HepG2 (cell line): Measurements from ENCODE around the gene PRKAG1. TPM values are rescaled to one million over a fixed set of nuclear protein-coding genes. Genes with fewer than 3 reads are reported as not detected.

ENCODE experiments used
- CHD4 ChIP-seq: fragments of 200-600 bp; sonication (generic); IDR thresholded peaks from 2 replicates; pipeline ENCODE4 v1.7.0; 2017; ENCODE audit warnings: mild to moderate bottlenecking, low read length, borderline replicate concordance
- HNF1B ChIP-seq: sonication (generic); formaldehyde crosslinking; IDR thresholded peaks from 2 replicates; pipeline ENCODE4 v1.5.1; 2020; ENCODE audit warnings: mild to moderate bottlenecking, moderate library complexity, missing genetic modification reagents
- KMT2A ChIP-seq: sonication (generic); formaldehyde crosslinking; IDR thresholded peaks from 2 replicates; pipeline ENCODE4 v1.4.0; 2020; ENCODE audit warnings: missing genetic modification reagents
- PLSCR1 ChIP-seq: sonication (generic); formaldehyde crosslinking; IDR thresholded peaks from 2 replicates; pipeline ENCODE4 v1.5.0; 2020; ENCODE audit warnings: missing genetic modification reagents, mild to moderate bottlenecking, borderline replicate concordance
- SMAD1 ChIP-seq: sonication (generic); formaldehyde crosslinking; IDR thresholded peaks from 2 replicates; pipeline ENCODE4 v1.4.0; 2020; ENCODE audit warnings: missing genetic modification reagents, low read depth, mild to moderate bottlenecking, borderline replicate concordance
- ZMYM3 ChIP-seq: sonication (generic); formaldehyde crosslinking; IDR thresholded peaks from 2 replicates; pipeline ENCODE4 v1.5.1; 2020; ENCODE audit warnings: mild to moderate bottlenecking, missing genetic modification reagents
- ZNF12 ChIP-seq: sonication (generic); formaldehyde crosslinking; IDR thresholded peaks from 2 replicates; pipeline ENCODE4 v1.5.0; 2020; ENCODE audit warnings: missing genetic modification reagents
- ZNF224 ChIP-seq: sonication (generic); formaldehyde crosslinking; IDR thresholded peaks from 2 replicates; pipeline ENCODE4 v1.5.0; 2020; ENCODE audit warnings: mild to moderate bottlenecking, missing genetic modification reagents
- ZNF441 ChIP-seq: sonication (generic); formaldehyde crosslinking; IDR thresholded peaks from 2 replicates; pipeline ENCODE4 v1.7.0; 2021; ENCODE audit warnings: missing genetic modification reagents, borderline replicate concordance
- ZNF850 ChIP-seq: sonication (generic); formaldehyde crosslinking; conservative IDR thresholded peaks from 2 replicates; pipeline ENCODE4 v1.9.0; 2021; ENCODE audit warnings: mild to moderate bottlenecking, missing genetic modification reagents
- ZSCAN29 ChIP-seq: sonication (generic); formaldehyde crosslinking; conservative IDR thresholded peaks from 2 replicates; pipeline ENCODE4 v1.4.0; 2020; ENCODE audit warnings: mild to moderate bottlenecking, missing genetic modification reagents
- polyA plus RNA-seq, 8 experiments: library from polyadenylated mRNA; depleted of rRNA in 3 of 8; stranded (reverse) in 7 of 8; unstranded in 1 of 8; fragments of >200 nt; fragmentation: Illumina TruSeq in 4 of 8; extraction: Trizol in 4 of 8; gene quantifications; 2 replicates each; pipeline versions ENCODE4 v1.2.1 to v1.2.3, GENCODE V29; 2011 to 2016; ENCODE audit warnings: low read depth in 4 of 8, missing spikeins in 1 of 8, mixed read lengths in 1 of 8; ENCODE audit not compliant: insufficient read depth in 1 of 8
- total RNA-seq, 5 experiments: library from RNA; depleted of rRNA; stranded (reverse); fragments of >200 nt; fragmentation: Illumina TruSeq; extraction: Trizol; gene quantifications; 2 replicates each; pipeline ENCODE4 v1.2.3, GENCODE V29; 2016; ENCODE audit warnings: low read depth in 1 of 5
- TF ChIP-seq, protein P1 (sequence below), 2 experiments: sonication (generic) in 1 of 2; formaldehyde crosslinking in 1 of 2; IDR thresholded peaks; 2 replicates each; pipeline versions ENCODE4 v1.4.0 to v1.6.1; 2016 to 2020; ENCODE audit warnings: borderline replicate concordance in 1 of 2, low read depth in 1 of 2, mild to moderate bottlenecking in 1 of 2, missing genetic modification reagents in 1 of 2
- TF ChIP-seq, protein P2 (sequence below): sonication (generic); formaldehyde crosslinking; IDR thresholded peaks from 2 replicates; pipeline ENCODE4 v1.4.0; 2020; ENCODE audit warnings: mild to moderate bottlenecking, missing genetic modification reagents
- TF ChIP-seq, protein P3 (sequence below): IDR thresholded peaks from 2 replicates; pipeline ENCODE4 v1.6.1; 2016; ENCODE audit warnings: missing compliant biosample characterization, missing genetic modification reagents, borderline replicate concordance

The PRKAG1 gene
- total and polyA plus RNA-seq, 2 of the 13 experiments (the other 11 are each of a cell fraction or from before 2014, with no cell fraction given): 26.1 to 32.8 TPM

GRCh38 chr12:49060237-49061156 lies 41.9 kb upstream of the PRKAG1 start, which contains the start of gene KMT2D (continued):
- TF ChIP-seq HNF1B (peak; percentile 29; the same call in 1 of the 2 replicates), SMAD1 (no peak; the same call in 1 of the 2 replicates), ZSCAN29 (CRISPR knock-in tag) (no peak; the same call in 1 of the 2 replicates), CHD4 (no peak), ZNF441 (CRISPR knock-in tag) (peak; percentile 59; the same call in 1 of the 2 replicates), ZNF850 (CRISPR knock-in tag) (peak; percentile 95), KMT2A (CRISPR knock-in tag) (peak; percentile 89), ZMYM3 (CRISPR knock-in tag) (peak; percentile 89), PLSCR1 (no peak), ZNF12 (CRISPR knock-in tag) (peak; percentile 15; the same call in 1 of the 2 replicates), ZNF224 (CRISPR knock-in tag) (peak; percentile 85)
- TF ChIP-seq, protein P1, sequence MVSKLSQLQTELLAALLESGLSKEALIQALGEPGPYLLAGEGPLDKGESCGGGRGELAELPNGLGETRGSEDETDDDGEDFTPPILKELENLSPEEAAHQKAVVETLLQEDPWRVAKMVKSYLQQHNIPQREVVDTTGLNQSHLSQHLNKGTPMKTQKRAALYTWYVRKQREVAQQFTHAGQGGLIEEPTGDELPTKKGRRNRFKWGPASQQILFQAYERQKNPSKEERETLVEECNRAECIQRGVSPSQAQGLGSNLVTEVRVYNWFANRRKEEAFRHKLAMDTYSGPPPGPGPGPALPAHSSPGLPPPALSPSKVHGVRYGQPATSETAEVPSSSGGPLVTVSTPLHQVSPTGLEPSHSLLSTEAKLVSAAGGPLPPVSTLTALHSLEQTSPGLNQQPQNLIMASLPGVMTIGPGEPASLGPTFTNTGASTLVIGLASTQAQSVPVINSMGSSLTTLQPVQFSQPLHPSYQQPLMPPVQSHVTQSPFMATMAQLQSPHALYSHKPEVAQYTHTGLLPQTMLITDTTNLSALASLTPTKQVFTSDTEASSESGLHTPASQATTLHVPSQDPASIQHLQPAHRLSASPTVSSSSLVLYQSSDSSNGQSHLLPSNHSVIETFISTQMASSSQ (IDR thresholded peaks at IDR 0.05; ENCODE audit: low read depth): peak; percentile 46; the same call in 1 of the 2 replicates
- TF ChIP-seq, protein P1 (CRISPR knock-in tag; IDR thresholded peaks at IDR 0.05; ENCODE audit: borderline replicate concordance): peak; percentile 61; the same call in 1 of the 2 replicates
- TF ChIP-seq, protein P2, sequence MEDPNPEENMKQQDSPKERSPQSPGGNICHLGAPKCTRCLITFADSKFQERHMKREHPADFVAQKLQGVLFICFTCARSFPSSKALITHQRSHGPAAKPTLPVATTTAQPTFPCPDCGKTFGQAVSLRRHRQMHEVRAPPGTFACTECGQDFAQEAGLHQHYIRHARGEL: no peak
- TF ChIP-seq, protein P3, sequence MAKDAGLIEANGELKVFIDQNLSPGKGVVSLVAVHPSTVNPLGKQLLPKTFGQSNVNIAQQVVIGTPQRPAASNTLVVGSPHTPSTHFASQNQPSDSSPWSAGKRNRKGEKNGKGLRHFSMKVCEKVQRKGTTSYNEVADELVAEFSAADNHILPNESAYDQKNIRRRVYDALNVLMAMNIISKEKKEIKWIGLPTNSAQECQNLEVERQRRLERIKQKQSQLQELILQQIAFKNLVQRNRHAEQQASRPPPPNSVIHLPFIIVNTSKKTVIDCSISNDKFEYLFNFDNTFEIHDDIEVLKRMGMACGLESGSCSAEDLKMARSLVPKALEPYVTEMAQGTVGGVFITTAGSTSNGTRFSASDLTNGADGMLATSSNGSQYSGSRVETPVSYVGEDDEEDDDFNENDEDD: peak; percentile 71; the same call in 1 of the 2 replicates
